GM21526 (cell line): ENCODE data around the gene ZWILCH.

Source experiments
- ATAC-seq: cut with Tn5 transposase; IDR thresholded peaks from one replicate; pipeline ENCODE4 v1.9.1; 2021; ENCODE audit warnings: moderate library complexity; ENCODE audit not compliant: unreplicated experiment, low FRiP score

The ZWILCH gene

DNA sequence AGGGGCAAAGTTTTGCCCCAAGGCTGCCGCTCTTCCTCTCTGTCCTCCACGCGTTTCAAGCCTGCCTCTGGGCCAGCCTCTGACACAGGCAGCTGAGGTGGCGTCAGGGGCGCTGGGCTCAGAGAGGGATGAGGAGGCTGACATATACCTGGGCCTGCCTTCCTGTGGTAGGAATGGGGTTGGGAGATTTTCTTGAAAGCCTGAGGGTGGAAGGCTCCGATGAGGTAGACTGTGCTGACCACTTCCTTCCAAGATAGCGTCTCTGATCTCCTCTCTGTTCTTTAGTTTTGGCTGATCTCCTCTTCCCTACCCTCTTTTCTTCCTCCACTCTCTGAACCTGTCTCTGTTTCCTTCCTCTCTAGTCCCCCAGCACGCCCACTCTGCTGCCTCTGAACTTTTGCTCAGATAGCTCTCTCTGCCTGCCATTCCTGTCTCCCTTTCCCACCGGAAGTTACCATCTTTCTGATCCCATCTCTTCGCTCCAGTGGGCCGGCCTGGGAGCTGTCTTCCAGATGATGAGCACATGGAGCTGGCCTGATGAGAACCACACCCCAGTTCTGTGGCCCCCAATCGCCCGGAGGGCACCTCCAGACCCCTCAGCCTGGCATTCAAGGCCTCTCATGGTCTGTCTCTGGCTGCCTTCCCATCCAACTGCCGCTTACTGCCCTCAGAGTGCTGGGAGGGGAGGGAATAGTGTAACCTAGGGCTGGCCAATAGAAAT, 93.1 kb downstream of the ZWILCH start:
- no peak for ATAC-seq
